ENCODE measurements around the gene PCYT2.

Gene PCYT2

DNA sequence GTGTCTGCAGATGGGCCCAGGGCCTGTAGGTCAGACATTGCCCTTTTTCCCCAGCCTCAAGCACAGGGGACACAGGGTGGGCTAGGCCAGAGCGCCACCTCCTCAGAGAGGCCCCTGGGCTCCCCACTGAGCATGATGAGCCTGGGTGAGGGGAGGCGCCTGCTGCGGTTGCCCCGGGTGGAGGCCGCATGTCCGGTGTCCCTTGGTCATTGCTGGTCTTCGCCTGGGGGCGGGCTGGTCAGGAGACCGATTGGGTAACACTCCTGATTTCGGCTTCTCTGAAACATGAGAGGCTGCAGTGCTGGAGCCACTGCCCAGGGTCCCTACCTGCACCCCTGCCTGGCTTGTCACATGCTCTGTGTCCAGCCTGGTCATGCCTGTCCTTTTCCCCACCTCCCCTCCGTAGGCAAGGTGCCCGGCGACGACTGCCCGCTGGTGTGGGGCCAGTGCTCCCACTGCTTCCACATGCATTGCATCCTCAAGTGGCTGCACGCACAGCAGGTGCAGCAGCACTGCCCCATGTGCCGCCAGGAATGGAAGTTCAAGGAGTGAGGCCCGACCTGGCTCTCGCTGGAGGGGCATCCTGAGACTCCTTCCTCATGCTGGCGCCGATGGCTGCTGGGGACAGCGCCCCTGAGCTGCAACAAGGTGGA lies 11.6 kb downstream of the PCYT2 start:
- no peak for DNase-seq

DNA sequence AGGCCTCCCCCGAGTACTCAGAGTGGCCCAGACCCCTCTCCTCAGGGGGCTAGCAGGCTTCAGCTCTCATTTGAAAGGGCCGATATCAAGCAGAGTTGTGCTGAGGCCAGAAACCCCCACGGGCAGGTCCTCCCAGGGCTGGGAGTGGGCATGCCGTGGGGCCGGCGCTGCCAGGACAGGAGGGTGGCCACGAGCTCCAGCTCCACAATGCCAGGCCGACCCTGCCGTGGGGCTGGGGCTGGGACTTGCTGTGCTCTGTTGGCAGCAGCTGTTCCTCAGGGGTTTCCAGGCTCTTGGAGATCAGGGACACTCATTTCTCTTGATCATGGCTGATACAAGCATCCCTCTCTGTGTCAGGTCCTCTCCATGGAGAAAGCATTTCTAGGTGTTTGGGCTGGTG lies 12.3 kb downstream of the PCYT2 start:
- DNase-seq, result no peak

DNA sequence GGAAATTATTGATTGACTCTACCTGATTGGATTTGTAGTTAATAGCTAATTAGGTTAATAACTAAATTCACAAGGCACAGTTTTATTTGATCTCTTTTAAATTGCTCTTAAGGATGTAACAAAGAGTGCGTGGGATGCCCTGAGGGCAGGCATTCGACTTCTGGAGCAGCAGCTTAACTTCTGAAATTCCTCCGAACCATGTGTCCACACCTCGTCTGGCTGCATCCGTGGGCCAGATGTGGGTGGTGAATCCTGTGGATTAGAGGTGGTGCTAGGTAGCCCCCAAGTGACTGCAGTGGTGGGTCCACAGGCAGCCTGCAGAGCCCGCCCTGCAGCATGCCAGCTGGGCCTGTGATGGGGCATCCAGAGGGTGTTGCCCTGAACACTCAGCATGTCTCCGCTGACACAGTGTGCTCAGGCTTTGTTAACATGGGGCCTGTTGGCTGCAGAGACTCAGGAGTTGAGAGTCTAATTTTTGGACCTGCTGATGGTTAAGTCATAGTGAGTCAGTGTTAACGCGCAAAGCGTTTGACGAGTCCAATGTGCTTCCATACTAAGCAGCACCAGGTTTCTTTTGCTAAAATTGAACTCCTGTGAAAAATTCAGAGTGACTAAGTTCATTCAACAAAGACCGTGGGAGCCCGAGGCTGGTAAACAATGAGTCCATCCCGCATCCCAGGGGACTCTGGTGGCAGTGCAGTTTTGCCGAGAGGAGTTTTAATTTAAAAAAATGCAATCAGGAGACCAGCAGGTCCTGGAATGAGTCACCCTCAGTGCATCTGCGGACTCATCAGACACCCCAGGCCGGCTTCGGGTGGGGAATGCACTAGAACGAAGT lies 13.0 kb downstream of the PCYT2 start:
- no peak for DNase-seq

DNA sequence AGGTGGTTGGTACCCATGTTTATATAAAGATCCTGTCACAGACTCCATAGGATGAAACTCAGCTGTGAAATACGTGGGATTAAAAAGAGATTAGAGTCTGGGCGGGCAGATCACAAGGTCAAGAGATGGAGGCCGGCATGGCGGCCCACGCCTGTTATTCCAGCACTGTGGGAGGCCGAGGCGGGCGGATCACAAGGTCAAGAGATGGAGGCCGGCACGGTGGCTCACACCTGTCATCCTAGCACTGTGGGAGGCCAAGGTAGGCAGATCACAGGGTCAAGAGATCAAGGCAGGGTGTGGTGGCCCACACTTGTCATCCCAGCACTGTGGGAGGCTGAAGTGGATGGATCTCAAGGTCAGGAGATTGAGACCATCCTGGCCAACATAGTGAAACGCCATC lies 15.8 kb downstream of the PCYT2 start:
- no peak for DNase-seq

DNA sequence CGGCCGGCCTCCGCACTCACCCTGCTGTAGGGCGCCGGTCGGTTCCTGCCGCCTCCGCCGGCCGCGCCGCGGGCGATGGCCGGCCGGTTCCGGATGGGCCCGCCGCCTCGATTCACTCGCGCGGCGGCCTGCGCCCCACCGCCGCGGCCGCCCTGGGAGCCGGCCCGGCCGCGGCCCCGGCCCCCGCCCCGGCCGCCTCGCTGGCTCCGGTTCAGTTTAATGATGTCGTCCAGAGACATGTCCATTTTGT lies 20.0 kb downstream of the PCYT2 start:
- no peak for DNase-seq

DNA sequence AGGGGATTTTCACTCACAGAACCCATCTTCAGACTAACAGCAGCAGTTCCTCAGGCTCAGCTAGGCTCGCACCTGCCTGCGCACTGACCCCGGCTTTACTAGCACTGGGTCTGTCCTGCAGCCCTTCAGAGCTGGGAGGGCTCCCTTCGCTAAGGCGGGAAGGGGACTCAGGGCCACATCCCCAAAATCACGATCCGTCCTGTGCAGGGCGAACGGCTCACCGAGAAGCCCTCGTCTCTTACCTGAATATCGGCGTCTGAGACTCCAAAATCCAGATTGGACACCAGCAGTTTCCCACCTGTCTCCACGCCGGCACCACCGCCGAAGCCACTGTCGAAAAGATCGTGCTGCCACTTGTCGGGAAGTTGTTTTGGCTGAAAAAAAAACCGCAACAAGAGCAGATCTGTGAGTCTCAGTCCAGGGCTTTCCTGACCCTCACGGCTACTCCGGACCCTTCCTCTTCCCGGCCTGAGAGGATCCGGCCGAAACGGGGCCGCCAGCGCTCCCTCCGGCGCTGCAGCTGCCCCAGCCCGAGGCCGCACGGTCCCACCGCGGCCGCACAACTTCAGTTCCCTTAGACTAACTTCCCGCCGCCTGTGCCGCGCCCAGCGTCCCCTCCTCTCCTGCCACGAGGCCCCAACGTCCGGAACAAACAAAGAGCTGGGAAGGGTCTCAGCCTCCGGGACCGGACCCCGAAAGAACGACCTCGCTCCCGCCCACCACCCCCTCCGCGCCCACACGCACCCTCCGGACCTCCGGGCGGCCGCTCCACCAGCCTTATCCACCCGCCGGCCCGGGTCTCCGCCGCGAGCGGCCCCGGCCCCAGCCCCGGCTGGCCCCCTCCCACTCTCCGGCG lies 20.5 kb downstream of the PCYT2 start:
- DNase-seq, result no peak

DNA sequence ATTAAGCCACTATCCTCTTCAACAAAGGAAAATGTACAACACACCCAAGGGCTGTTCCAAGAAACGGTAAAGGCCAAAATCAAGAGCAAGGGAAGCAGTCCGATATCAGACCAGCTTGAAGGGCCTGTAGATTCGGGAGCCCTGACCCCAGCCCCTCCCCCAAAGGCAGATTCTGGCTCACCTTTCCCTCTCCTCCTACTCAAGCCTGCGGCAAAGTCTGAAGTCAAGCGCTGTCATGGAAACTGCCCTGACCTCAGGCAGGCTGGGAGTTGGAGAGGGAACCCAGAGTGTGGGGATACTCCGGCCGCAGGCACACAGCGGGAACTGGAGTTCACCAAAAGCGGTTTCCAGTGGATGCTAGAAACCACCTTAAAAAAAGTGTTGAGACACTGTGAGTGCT lies 21.6 kb downstream of the PCYT2 start:
- no peak for DNase-seq

DNA sequence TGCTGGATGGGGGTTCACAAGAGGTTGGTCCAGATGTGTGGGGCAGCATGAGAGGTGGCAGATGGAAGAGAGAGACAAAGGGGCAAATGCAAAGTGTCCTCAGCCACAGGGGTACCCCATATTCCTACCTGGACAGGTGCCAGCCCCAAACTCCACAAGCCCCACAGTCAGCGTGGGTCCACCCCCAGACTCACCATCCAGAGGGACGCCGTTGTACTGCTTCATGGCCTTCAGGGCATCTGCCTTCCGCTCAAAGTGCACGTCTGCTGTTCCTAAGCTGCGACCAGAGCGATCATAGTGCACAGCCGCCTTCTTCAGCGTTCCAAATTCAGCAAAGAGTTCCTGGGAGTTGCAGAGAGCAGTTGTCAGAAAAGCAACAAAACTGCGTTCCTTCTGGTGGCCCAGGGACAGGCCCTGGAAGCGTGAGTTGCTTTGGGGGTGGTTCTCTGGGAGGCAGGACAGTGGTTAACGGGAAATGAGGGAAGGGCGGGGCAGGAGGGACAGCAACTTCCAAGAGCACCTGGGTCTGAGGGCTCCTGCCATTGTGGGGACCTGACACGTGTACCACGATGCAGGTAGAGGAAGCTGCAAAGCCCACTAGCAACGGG lies 22.1 kb downstream of the PCYT2 start:
- DNase-seq, result no peak

DNA sequence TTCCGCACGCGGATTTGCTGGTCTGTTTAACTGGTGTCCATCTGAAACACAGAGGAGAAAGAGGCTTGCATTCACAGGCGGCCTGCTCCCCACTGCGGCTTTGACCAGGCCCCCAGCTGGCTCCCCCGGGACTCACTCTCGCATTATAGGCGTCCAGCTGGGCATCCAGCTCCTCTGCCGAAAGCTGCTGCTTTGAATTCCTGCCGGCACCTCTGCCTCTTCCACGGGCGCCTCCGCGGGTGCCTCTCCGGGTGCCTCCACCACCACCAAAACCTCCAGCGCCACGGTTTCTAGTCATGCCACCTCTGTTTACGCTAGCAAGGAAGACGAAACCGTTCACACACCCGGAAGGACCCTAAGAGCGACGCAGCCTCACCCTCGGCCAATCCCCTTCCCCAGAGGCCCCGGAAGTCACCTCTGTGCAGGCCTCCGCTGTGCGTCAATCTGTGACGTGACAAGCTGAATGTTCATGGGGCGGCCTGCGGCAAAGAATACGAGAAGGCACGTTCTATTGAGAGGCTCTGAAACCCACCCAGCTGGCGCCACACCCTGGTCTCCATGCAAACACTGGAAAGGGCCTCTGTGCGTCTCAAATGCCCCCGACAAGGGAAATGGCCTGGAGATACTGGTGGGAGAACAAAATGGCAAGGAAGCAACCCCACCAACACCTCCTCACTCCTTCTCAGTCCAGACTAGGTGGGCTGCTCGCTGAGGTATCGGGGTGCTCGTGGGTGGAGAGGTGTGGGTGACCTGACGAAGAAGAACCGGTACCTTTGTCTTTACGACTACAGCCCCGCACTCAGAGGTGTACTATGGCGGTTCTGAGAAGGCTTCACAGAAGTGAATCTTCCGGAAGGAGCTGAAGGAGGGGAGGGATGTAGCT lies 22.9 kb downstream of the PCYT2 start:
- DNase-seq, result no peak

DNA sequence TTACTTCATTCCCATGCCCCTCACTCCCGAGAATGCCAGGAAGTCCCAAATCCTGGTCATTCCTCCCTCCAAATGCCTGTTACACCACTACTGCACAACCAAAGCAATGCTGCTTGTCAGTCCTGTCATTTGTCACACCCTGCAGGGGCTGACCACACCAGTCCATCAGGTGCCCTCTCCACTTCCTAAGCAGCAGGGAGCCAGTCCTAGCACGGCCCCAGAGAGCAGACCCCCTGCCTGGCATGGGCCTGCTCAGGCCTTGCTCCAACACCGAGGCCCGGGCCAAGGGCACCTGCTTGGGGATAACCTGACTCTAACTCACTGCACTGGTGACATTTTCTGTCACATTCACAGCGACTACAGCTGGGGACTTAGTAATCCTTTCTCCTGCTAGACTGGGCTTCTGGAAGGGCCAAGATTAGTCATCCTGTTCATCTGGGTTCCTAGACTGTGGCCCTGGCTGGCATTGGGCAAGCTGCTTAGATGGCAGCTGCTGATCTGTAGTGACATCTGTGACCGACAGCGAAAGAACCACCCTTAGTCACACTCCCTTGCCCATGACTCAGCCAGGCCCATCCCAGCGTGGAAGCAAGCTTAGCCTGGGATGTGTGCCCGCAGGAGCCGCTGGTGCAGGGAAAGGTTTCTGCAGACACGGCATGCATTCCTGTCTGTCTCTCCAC lies 25.2 kb downstream of the PCYT2 start:
- no peak for DNase-seq

DNA sequence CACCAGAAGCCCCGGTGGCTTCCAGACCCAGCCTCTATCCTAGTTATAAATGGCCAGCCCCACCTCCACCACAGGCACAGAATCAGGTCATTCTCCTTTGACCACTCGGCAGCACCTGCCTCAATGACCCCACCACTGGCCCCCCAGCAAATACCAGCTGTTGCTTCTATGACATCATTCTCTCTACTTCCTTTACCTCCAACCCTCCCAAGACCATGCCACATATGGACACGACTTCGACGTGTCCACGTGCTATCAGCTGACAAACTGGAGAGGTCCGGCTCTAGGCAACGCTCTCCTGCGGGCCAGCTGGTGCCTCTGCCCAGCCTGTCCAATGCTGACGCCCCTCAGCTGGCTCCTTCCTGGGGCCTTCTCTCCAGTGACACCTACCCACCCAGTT lies 25.7 kb downstream of the PCYT2 start:
- DNase-seq, result no peak

DNA sequence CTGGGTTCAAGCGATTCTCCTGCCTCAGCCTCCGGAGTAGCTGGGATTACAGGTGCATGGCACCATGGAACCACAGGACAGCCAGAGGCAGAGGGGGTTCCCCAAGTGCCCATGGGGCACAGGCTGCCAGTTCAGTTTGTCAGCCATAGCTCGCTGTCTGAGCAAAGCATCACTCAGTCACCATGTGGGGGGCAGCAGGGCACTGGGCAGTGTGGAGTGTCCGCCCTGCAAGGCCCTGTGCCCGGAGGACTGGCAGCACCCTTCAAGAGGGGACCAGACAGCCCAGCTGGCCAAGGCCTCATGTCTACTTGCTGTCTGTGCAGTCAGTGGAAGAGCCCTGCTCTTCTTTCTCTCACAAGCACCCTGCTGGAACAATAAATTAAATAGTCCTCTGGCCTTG lies 26.2 kb downstream of the PCYT2 start:
- no peak for DNase-seq

DNA sequence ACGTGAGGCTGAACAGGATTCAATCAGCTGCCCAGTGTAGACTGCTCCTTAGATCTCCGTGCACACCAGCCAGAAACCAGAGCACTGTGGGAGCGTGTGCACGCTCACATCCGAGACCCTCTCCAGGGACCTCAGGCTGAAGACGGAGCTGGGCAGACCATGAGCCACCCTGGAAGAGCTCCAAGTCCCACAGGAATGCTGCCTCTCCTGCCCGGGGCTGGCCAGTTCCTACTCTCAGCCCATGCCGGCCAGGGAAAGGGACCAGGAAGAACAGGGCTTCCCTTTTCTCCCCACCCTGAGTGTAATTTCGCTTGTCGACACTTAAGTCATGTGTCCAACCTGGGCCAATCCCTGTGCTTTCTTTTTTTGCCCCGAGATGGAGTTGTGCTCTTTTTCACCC lies 26.7 kb downstream of the PCYT2 start:
- DNase-seq, result no peak

DNA sequence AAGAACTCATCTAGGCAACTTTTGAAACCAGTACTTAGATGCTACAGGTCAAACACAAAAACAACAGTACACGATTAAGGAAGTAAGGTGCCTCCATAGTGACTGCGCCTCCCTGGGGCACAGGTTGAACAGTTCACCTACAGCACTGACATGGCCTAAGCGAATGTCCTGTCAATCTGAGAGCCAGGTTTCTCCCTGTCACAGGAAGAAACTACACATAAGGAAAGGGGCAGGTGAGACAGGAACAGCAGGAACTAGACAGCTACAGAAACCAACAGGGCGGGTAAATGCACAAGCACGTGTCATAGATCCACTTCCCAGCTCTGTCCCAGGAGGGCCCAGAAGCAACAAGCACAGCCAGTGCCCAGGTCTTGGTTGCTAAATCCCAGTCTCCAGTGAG lies 32.1 kb downstream of the PCYT2 start:
- no peak for DNase-seq

DNA sequence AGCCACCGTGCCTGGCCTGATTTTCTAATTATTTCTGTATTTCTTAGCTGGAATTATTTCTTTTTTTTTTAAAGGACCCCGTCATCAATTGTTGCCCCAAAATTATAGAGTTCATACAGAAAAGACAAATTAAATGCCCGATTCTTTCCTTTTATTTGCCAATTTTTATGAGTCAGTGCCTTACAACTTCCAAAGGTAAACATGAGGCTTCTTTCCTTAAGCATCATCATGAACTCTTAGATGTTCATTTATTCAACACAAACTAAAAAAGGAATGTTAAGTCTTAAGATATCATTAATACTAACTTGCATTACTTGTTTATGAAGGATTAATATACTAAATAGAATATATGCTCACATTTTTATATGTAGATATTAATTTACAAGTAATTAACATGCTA lies 32.9 kb downstream of the PCYT2 start:
- no peak for DNase-seq

DNA sequence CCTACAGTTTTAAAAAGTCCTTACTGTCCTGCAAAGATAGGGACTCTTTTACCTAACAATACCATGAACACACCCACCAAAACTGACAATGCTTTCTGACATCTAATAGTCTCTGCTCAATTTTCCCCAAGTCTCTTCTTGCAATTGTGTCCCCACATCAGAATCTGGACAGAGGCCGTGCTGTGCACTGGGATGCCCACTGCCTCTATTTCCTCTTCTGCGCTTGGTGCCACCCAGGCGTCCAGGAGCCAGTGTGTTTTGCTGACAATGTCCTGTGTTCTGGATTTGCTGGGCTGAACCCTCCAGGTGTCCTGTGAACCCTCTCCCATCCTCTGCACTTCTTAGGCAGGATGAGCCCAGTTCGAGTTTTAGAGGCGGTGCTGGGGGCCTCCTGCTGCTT lies 33.6 kb downstream of the PCYT2 start:
- no peak for DNase-seq

DNA sequence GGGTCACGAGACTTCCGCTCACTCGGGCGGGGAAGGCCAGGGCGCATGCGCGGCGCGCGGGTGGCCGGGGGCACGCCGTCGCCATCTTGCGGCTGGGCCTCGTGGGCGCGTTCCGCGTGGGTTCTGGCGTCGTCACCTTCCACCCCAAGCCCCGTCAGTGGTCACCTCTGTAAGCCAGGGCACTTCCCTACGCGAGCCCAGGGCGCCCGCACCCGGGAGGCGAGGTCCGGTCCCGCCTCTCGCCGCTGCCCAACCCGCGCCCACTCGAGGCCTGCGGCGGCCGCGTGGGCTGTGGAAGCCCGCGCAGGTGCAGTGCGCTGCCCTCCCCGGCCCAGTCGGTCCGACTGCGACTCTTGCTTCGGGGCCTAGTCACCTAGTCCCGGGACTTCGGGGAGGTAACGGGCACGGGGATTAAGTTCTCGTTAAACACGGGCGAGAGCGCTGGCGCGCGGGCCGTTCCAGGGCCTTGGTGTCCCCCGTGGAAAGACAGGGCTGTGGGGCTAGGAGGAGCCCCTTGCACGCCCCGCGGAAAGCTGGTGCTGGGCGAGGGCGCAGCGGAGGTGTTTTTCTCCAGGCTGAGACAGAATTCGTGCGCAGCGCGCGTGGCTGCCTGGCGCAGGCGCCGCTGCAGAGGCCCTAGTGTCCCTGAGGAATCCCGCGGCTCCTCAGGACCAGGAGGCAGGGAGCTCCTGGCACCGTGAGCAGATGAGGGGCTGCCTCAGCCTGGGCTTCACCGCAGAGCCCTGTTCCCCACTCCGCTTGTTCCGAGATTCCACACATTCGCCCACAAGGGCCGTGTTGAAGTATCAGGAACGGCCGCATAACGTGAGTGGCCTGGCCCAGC lies 39.6 kb downstream of the PCYT2 start:
- peak; percentile 86 to 92 for DNase-seq

DNA sequence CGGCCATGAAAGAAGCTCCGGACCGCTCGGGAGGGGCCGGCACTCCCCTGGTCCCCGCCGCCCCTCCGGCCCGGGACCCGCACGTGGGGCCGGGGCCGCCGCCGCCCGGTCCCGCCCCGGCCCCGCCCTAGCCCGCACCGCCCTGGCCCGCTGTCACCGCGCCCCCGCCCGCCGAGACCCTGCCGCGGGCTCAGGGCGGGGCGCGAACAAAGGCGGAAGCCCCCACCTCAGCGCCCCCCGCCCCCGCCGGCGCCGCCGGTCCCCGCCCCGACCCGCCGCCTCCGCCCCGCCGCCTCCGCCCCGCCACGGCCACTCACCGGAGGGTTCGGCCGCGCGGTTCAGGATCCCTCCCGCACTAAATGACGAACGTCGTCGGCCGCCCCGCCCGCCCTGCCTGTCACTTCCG lies 40.2 kb downstream of the PCYT2 start, which contains the start of gene ARHGDIA:
TSS of gene ARHGDIA (minus strand) at position 357 of the 406 bp plus-strand sequence. CDS start 1,407 bp downstream, outside the sequence.
- no peak for DNase-seq

DNA sequence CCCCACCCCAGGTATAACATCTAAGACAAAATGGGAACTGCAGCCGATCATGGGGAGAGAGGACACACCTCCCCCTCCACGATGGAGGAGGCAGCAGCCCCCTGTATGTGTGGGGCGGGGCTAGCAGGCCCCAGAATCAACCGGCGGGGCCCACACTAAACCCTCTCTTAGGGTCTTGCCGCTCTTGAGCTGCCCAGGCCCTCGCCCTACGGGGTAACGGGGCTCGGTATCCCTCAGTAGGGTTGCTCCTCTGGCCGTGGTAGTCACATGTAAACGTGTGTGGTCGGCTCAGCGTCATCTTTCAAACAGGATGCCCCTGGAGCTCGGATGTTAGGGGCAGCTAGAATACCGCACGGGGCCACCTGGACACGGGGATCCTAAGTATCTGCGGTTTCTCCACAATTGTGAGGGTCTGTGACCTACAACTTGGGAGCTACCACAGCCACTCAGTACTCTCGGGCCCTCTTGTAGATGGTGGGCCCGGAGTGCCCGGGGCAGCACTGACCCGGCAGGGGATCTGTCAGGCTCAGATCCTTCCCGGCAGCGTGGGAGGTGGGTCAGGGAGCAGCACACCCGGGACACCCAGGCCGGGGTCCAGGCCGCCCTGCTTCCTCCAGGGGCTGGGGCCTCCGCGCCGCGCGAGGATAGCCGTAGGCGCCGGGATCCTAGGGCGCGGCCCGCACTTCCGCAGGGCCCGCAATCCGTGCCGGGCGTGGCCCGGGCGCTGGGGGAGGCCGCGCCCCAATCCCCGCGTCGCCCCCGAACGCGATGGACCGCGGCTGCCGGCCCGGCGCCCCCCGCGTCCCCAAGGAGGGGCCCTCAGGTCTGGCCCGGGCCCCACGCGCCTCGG lies 40.8 kb downstream of the PCYT2 start:
- DNase-seq, result no peak

All from SHP77 (cell line).